Measurements from ENCODE around the gene ICAM3. TPM values are rescaled to one million over a fixed set of nuclear protein-coding genes. Genes with fewer than 3 reads are reported as not detected.
"Not testable (repeated sequence)": the region's sequence is repeated elsewhere in the genome, so short reads cannot be mapped to it uniquely, and the experiment has no call there.

Gene ICAM3
- polyA plus RNA-seq, 1 donor (not counting 4 experiments of a cell fraction or from before 2014, with no cell fraction given): 4.7 TPM

DNA sequence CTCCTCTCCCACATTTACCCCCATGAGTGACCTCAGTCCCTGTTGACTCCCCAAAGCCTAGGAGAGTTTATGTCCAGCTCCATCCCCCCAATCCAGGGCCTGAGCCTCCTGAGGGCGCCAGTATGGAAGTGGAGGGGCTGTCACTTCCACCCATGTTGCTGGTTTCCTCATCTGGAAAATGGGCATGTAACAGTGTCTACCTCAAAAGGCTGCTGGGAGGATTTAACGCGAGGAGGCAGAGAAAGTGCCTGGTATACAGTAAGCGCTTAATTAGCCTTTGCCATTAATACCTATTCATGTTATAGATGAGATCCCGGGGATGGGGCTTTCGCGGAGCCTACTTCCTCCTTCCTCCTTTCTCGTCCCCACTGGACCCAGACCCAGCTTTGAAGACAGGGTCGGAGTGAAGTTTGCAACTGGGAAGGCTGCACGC, 40.5 kb upstream of the ICAM3 start:
- peak overlapping the region; percentile 96 to 100 (median 98) for H3K4me3 ChIP-seq (ENCODE audit: control insufficient read depth in 2 of 3, extremely low read depth in 1 of 3, insufficient read depth in 2 of 3, low read depth in 1 of 3, low read length in 3 of 3)
- FAIRE-seq: no peak
- no peak for TF ChIP-seq EZH2 (IDR thresholded peaks at IDR 0.05; ENCODE audit: low read length)
- TF ChIP-seq, protein P1, sequence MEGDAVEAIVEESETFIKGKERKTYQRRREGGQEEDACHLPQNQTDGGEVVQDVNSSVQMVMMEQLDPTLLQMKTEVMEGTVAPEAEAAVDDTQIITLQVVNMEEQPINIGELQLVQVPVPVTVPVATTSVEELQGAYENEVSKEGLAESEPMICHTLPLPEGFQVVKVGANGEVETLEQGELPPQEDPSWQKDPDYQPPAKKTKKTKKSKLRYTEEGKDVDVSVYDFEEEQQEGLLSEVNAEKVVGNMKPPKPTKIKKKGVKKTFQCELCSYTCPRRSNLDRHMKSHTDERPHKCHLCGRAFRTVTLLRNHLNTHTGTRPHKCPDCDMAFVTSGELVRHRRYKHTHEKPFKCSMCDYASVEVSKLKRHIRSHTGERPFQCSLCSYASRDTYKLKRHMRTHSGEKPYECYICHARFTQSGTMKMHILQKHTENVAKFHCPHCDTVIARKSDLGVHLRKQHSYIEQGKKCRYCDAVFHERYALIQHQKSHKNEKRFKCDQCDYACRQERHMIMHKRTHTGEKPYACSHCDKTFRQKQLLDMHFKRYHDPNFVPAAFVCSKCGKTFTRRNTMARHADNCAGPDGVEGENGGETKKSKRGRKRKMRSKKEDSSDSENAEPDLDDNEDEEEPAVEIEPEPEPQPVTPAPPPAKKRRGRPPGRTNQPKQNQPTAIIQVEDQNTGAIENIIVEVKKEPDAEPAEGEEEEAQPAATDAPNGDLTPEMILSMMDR (optimal IDR thresholded peaks at IDR 0.05 in 1 of 3, IDR thresholded peaks at IDR 0.05 in 1 of 3, conservative IDR thresholded peaks at IDR 0.05 in 1 of 3; ENCODE audit: extremely low read depth in 1 of 3, insufficient read depth in 2 of 3, low read length in 3 of 3): peak in 1 of 3 experiments; percentile 18
- H3K79me2 ChIP-seq (ENCODE audit: control insufficient read depth, insufficient read depth, low read length): peaks cover 10% of the 10 kb centered on the region
- H3K9me1 ChIP-seq (ENCODE audit: control insufficient read depth, extremely low read depth, insufficient read depth, low read length): no peaks in the 10 kb centered on the region
- no peak for DNase-seq (ENCODE audit: low read depth, low spot score)
- dilution Hi-C loops (cut with MboI; ENCODE audit: extremely low pct_ligation_motif_present, low sequenced_read_pairs): no loop called here
- H3K4me2 ChIP-seq (ENCODE audit: control insufficient read depth, extremely low read depth, insufficient read depth, low read depth, low read length): peak overlapping the region; percentile 92
- H3K4me1 ChIP-seq (ENCODE audit: control insufficient read depth, extremely low read depth, insufficient read depth, low read length): peaks cover 8% of the 10 kb centered on the region
- no peaks in the 10 kb centered on the region for H4K20me1 ChIP-seq (ENCODE audit: control insufficient read depth, extremely low read depth, insufficient read depth, low read length)
- no peaks in the 10 kb centered on the region for H3K27me3 ChIP-seq (ENCODE audit: control insufficient read depth, extremely low read depth, insufficient read depth, low read length)
- H3K36me3 ChIP-seq (ENCODE audit: control insufficient read depth in 2 of 2, extremely low read depth in 1 of 2, insufficient read depth in 2 of 2, low read length in 2 of 2): peaks cover 0 to 5% of the 10 kb centered on the region in 2 experiments
- H3K9ac ChIP-seq (ENCODE audit: control insufficient read depth, extremely low read depth, insufficient read depth, low read length): peak overlapping the region; percentile 88
- peak overlapping the region; percentile 76 for H3K27ac ChIP-seq (ENCODE audit: control insufficient read depth, insufficient read depth, low read length)
- H3K9me3 ChIP-seq (ENCODE audit: control insufficient read depth, low read depth, low read length): no peaks in the 10 kb centered on the region
- peak overlapping the region; percentile 96 for H2AFZ ChIP-seq (ENCODE audit: control insufficient read depth, low read length)

DNA sequence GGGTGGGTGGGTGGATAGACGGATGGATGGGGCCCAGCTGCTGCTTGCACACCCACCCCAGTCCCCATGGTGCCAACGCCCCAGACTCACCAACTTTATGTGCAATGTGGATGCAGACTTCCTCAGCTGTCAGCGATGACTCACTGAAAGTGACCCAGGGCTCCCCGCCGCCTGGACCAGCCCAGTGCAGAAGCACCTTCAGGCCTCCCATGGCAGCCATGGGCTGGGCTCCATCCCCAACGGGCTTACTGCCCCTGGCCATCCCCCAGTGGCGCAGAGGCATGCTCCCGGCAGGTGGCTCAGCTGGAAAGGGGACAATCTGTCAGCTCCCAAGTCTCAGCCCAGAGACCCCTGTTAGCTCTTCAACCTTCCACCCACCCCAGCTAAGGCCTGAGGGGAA, 38.7 kb upstream of the ICAM3 start:
- H3K27me3 ChIP-seq (ENCODE audit: control insufficient read depth, extremely low read depth, insufficient read depth, low read length): no peaks in the 10 kb centered on the region
- TF ChIP-seq, protein P1 (optimal IDR thresholded peaks at IDR 0.05 in 1 of 3, IDR thresholded peaks at IDR 0.05 in 1 of 3, conservative IDR thresholded peaks at IDR 0.05 in 1 of 3; ENCODE audit: extremely low read depth in 1 of 3, insufficient read depth in 2 of 3, low read length in 3 of 3): no peak
- no peak for TF ChIP-seq EZH2 (IDR thresholded peaks at IDR 0.05; ENCODE audit: low read length)
- dilution Hi-C loops (cut with MboI; ENCODE audit: extremely low pct_ligation_motif_present, low sequenced_read_pairs): no loop called here

DNA sequence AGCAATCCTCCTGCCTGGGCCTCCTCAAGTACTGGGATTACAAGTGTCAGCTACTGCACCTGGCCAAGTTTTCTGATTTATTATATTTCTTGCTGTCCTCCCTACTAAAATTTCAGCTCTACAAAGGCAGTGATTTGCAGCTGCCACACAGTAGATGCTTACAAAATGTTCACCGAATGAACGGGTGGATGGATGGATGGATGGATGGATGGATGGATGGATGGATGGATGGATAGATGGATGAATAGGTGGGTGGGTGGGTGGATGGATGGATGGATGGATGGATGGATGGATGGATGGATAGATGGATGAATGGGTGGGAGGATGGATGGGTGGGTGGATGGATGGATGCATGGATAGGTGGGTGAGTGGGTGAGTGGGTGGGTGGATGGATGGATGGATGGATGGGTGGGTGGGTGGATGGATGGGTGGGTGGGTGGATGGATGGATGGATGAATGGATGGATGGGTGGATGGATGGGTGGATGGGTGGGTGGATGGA, 37.8 kb upstream of the ICAM3 start:
- H3K27ac ChIP-seq (ENCODE audit: control insufficient read depth, insufficient read depth, low read length); DNase-seq (ENCODE audit: low read depth, low spot score); FAIRE-seq; H2AFZ ChIP-seq (ENCODE audit: control insufficient read depth, low read length); H3K9me3 ChIP-seq (ENCODE audit: control insufficient read depth, low read depth, low read length); H3K4me2 ChIP-seq (ENCODE audit: control insufficient read depth, extremely low read depth, insufficient read depth, low read depth, low read length); H3K79me2 ChIP-seq (ENCODE audit: control insufficient read depth, insufficient read depth, low read length); H3K4me1 ChIP-seq (ENCODE audit: control insufficient read depth, extremely low read depth, insufficient read depth, low read length); dilution Hi-C loops (cut with MboI; ENCODE audit: extremely low pct_ligation_motif_present, low sequenced_read_pairs); H3K36me3 ChIP-seq (ENCODE audit: control insufficient read depth in 2 of 2, extremely low read depth in 1 of 2, insufficient read depth in 2 of 2, low read length in 2 of 2); H3K27me3 ChIP-seq (ENCODE audit: control insufficient read depth, extremely low read depth, insufficient read depth, low read length); H3K9me1 ChIP-seq (ENCODE audit: control insufficient read depth, extremely low read depth, insufficient read depth, low read length); H4K20me1 ChIP-seq (ENCODE audit: control insufficient read depth, extremely low read depth, insufficient read depth, low read length); H3K4me3 ChIP-seq (ENCODE audit: control insufficient read depth in 2 of 3, extremely low read depth in 1 of 3, insufficient read depth in 2 of 3, low read depth in 1 of 3, low read length in 3 of 3); H3K9ac ChIP-seq (ENCODE audit: control insufficient read depth, extremely low read depth, insufficient read depth, low read length): not testable (repeated sequence)

More for the DNA sequence above, 38.7 kb upstream of the ICAM3 start:
- H3K79me2 ChIP-seq (ENCODE audit: control insufficient read depth, insufficient read depth, low read length): peaks cover 10% of the 10 kb centered on the region
- no peak overlapping the region for H3K4me2 ChIP-seq (ENCODE audit: control insufficient read depth, extremely low read depth, insufficient read depth, low read depth, low read length)
- no peak overlapping the region for H2AFZ ChIP-seq (ENCODE audit: control insufficient read depth, low read length)
- no peak overlapping the region for H3K9ac ChIP-seq (ENCODE audit: control insufficient read depth, extremely low read depth, insufficient read depth, low read length)
- no peaks in the 10 kb centered on the region for H3K9me3 ChIP-seq (ENCODE audit: control insufficient read depth, low read depth, low read length)
- DNase-seq (ENCODE audit: low read depth, low spot score): no peak
- H3K27ac ChIP-seq (ENCODE audit: control insufficient read depth, insufficient read depth, low read length): no peak overlapping the region
- H3K36me3 ChIP-seq (ENCODE audit: control insufficient read depth in 2 of 2, extremely low read depth in 1 of 2, insufficient read depth in 2 of 2, low read length in 2 of 2): peaks cover 2 to 5% of the 10 kb centered on the region in 2 experiments
- no peak for FAIRE-seq
- H4K20me1 ChIP-seq (ENCODE audit: control insufficient read depth, extremely low read depth, insufficient read depth, low read length): no peaks in the 10 kb centered on the region
- no peaks in the 10 kb centered on the region for H3K9me1 ChIP-seq (ENCODE audit: control insufficient read depth, extremely low read depth, insufficient read depth, low read length)
- H3K4me3 ChIP-seq (ENCODE audit: control insufficient read depth in 2 of 3, extremely low read depth in 1 of 3, insufficient read depth in 2 of 3, low read depth in 1 of 3, low read length in 3 of 3): no peak overlapping the region
- peaks cover 8% of the 10 kb centered on the region for H3K4me1 ChIP-seq (ENCODE audit: control insufficient read depth, extremely low read depth, insufficient read depth, low read length)

Data from keratinocyte (primary cell).